Hepatocyte (in vitro differentiated cells): ENCODE results near the gene KRTAP12-2. TPM values are rescaled to one million over a fixed set of nuclear protein-coding genes. Genes with fewer than 3 reads are reported as not detected.

Experiments used
- DNase-seq: peaks from one replicate; pipeline ENCODE4 v3.0.0-alpha.2; 2016; ENCODE audit warnings: low spot score
- H2AFZ ChIP-seq: fragments of 200-600 bp; sonication (generic); 2 replicates; pipeline ENCODE4 v1.6.0; 2016; ENCODE audit warnings: antibody characterized with exemption, mild to moderate bottlenecking
- H3K27ac ChIP-seq: fragments of 200-600 bp; sonication (generic); 2 replicates; pipeline ENCODE4 v1.5.1; 2016; ENCODE audit warnings: mild to moderate bottlenecking
- H3K27me3 ChIP-seq: fragments of 200-600 bp; sonication (generic); 2 replicates; pipeline ENCODE4 v1.6.1; 2016
- H3K36me3 ChIP-seq: fragments of 200-600 bp; sonication (generic); replicated peaks from 2 replicates; pipeline ENCODE4 v1.5.1; 2016; ENCODE audit warnings: low read depth; ENCODE audit not compliant: insufficient read depth
- H3K4me1 ChIP-seq: fragments of 200-600 bp; sonication (generic); 2 replicates; pipeline ENCODE4 v1.5.1; 2016; ENCODE audit warnings: mild to moderate bottlenecking, moderate library complexity; ENCODE audit not compliant: insufficient read depth
- H3K4me2 ChIP-seq: fragments of 200-600 bp; sonication (generic); 2 replicates; pipeline ENCODE4 v1.6.0; 2016
- H3K4me3 ChIP-seq: fragments of 200-600 bp; sonication (generic); 2 replicates; pipeline ENCODE4 v1.5.1; 2016; ENCODE audit warnings: mild to moderate bottlenecking
- H3K79me2 ChIP-seq: fragments of 200-600 bp; sonication (generic); 2 replicates; pipeline ENCODE4 v1.6.0; 2017; ENCODE audit warnings: mild to moderate bottlenecking
- H3K9me2 ChIP-seq: fragments of 200-600 bp; sonication (generic); replicated peaks from 2 replicates; pipeline ENCODE4 v1.6.0; 2017; ENCODE audit warnings: mild to moderate bottlenecking; ENCODE audit not compliant: insufficient read depth
- H3K9me3 ChIP-seq: fragments of 200-600 bp; sonication (generic); 2 replicates; pipeline ENCODE4 v1.5.1; 2016; ENCODE audit warnings: low read depth, mild to moderate bottlenecking
- H4K20me1 ChIP-seq: fragments of 200-600 bp; sonication (generic); 2 replicates; pipeline ENCODE4 v1.6.0; 2016; ENCODE audit warnings: mild to moderate bottlenecking; ENCODE audit not compliant: insufficient read depth, poor library complexity, severe bottlenecking
- CTCF ChIP-seq: fragments of 200-600 bp; sonication (generic); IDR thresholded peaks from 2 replicates; pipeline ENCODE4 v1.5.1; 2016; ENCODE audit warnings: antibody characterized with exemption, mild to moderate bottlenecking; ENCODE audit not compliant: poor library complexity
- EZH2 ChIP-seq: fragments of 200-600 bp; sonication (generic); IDR thresholded peaks from 2 replicates; pipeline ENCODE4 v1.6.1; 2016; ENCODE audit warnings: antibody characterized with exemption, mild to moderate bottlenecking, borderline replicate concordance
- EZH2phosphoT487 ChIP-seq: fragments of 200-600 bp; sonication (generic); IDR thresholded peaks from one replicate; pipeline ENCODE4 v1.6.1; 2018; ENCODE audit warnings: antibody characterized with exemption, mild to moderate bottlenecking, low read depth, moderate library complexity; ENCODE audit not compliant: unreplicated experiment, severe bottlenecking
- WGBS: methylation state at CpG from one replicate; pipeline ENCODE4 v1.1.6; 2016; ENCODE audit warnings: low lambda C conversion rate; ENCODE audit errors: missing lambda C conversion rate; 5-methylcytosine and 5-hydroxymethylcytosine counted together
- polyA plus RNA-seq: library from polyadenylated mRNA; unstranded; fragments of >200 nt; fragmentation: Nextera tagmentation; extraction: Ambion mirVana; gene quantifications from 2 replicates; pipeline ENCODE4 v1.2.1, GENCODE V29; 2016
- total RNA-seq: library from RNA; depleted of rRNA; stranded (reverse); fragments of >200 nt; gene quantifications from 2 replicates; pipeline ENCODE4 v1.2.3, GENCODE V29; 2014

The KRTAP12-2 gene
- total and polyA plus RNA-seq, 2 experiments from 2014 or later: not detected

DNA sequence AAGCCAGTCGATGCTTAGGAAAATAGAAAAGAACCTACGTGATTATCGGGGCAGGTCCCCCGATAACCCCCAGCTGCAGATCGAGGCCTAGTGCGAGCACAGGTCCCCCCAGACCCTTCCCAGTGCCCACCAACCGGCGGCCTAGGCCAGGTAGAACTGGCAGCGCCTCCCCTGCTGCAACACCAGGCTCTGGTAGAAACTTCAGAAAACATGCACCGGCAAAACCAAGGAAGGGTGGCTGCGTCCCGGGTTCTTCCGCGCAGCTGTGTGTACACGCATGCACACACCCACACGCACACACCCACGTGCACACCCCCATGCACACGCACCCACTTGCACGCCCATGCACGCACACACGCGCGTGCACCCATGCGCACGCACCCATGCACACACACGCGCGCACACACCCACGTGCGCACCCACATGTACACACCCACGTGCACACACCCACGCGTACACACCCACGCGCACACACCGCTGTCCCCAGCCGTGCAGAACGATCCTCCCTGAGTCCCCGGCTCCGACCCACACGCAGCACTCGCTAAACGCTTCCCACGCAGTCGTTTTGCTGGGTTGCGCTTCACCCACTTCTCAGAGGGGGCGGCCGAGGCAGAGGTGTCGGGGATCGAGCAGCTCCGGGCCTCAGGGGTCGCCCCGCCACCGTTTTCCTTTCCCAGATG, 39.4 kb upstream of the KRTAP12-2 start:
- no peaks in the 10 kb centered on the region for H3K79me2 ChIP-seq
- H3K27ac ChIP-seq: no peak overlapping the region
- peaks cover 12% of the 10 kb centered on the region for H3K4me1 ChIP-seq
- H3K4me2 ChIP-seq: no peak overlapping the region
- no peaks in the 10 kb centered on the region for H3K36me3 ChIP-seq
- DNase-seq: no peak
- H2AFZ ChIP-seq: no peak overlapping the region
- TF ChIP-seq EZH2phosphoT487 (no peak), CTCF (no peak), EZH2 (no peak)
- no peaks in the 10 kb centered on the region for H3K9me2 ChIP-seq
- H4K20me1 ChIP-seq: no peaks in the 10 kb centered on the region
- no peak overlapping the region for H3K4me3 ChIP-seq
- H3K27me3 ChIP-seq: peaks cover 87% of the 10 kb centered on the region
- 7% methylated on average over 53 of the region's 54 CpGs for WGBS
- H3K9me3 ChIP-seq: no peaks in the 10 kb centered on the region

GRCh38 chr21:44704636-44705001, 37.9 kb upstream of the KRTAP12-2 start:
- Histone ChIP-seq H3K27ac (no peak overlapping the region), H4K20me1 (no peaks in the 10 kb centered on the region), H3K27me3 (peaks cover 81% of the 10 kb centered on the region), H2AFZ (no peak overlapping the region), H3K4me1 (peaks cover 7% of the 10 kb centered on the region), H3K36me3 (no peaks in the 10 kb centered on the region), H3K4me2 (no peak overlapping the region), H3K9me2 (no peaks in the 10 kb centered on the region), H3K4me3 (no peak overlapping the region), H3K79me2 (no peaks in the 10 kb centered on the region), H3K9me3 (no peaks in the 10 kb centered on the region)
- DNase-seq: no peak
- WGBS: 30% methylated on average over 12 of the region's 13 CpGs
- TF ChIP-seq CTCF (no peak), EZH2phosphoT487 (no peak), EZH2 (no peak)

DNA sequence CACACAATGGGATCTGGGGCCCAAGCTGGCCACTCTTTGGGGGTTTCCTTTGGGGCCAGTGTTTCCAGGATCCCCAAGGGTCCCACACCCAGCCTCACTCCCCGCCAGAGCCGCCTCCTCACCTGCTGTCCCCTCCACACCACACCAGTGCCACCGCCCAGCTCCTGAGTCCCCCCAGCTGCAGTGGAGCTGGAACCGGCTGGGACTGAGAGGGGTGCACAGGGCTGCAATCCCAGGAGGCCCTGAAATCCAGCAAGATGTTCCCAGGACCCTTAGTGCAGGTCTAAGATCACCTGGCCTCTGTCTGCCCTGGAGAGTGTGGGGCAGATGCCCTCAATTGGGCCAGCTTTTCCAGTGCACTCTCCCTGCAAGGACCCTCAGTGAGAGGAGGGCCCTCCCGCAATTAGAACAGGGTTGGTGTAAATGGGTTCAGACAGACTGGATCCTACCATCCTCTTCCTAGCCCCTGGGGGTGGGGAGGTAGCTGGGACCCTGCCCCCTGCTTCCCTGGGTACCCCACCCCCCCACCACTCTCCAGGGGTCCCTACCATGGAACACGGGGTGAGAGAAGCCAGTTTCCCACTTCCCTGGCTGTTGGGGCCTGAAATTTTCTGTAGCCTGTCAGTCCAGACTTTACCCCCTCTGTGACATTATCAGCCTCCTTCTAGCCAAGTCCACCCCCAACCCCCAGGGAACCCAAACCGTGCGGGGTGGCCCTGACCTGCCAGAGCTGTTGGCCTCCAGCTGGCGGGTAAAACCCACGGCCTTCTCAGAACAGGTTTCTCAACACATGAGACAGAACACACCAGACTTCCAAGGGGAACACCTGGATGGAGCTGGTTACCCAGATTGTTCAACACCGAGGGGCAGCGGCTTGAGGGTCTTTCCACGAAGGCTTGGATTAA, 37.3 kb upstream of the KRTAP12-2 start:
- TF ChIP-seq EZH2phosphoT487: no peak
- TF ChIP-seq EZH2: no peak
- TF ChIP-seq CTCF: no peak
- no peaks in the 10 kb centered on the region for H3K79me2 ChIP-seq
- H3K4me2 ChIP-seq: no peak overlapping the region
- H3K27me3 ChIP-seq: peaks cover 78% of the 10 kb centered on the region
- H3K27ac ChIP-seq: no peak overlapping the region
- no peaks in the 10 kb centered on the region for H3K9me3 ChIP-seq
- no peaks in the 10 kb centered on the region for H3K36me3 ChIP-seq
- no peak overlapping the region for H2AFZ ChIP-seq
- H3K9me2 ChIP-seq: no peaks in the 10 kb centered on the region
- 41% methylated on average over 13 of the region's 13 CpGs for WGBS
- H3K4me1 ChIP-seq: peaks cover 1% of the 10 kb centered on the region
- H4K20me1 ChIP-seq: no peaks in the 10 kb centered on the region
- DNase-seq: no peak
- H3K4me3 ChIP-seq: no peak overlapping the region
